Measurements from ENCODE around the gene POLR2H.

GRCh38 chr3:184384856-184385422, 23.4 kb downstream of the POLR2H start:
- TF ChIP-seq CEBPB (IDR thresholded peaks at IDR 0.05; ENCODE audit: borderline replicate concordance in 1 of 2, low read depth in 2 of 2, low read length in 2 of 2) (no peak), CTCF (IDR thresholded peaks at IDR 0.05 in 2 of 3, conservative IDR thresholded peaks at IDR 0.05 in 1 of 3; ENCODE audit: control insufficient read depth in 2 of 3, extremely low read depth in 1 of 3, insufficient read depth in 1 of 3, low read depth in 3 of 3, low read length in 3 of 3) (no peak), DPF2 (IDR thresholded peaks at IDR 0.05) (no peak)

Data from GM12878 (cell line).